Loucy (cell line): ENCODE measurements around the gene KITLG.

Experiments used
- H2AFZ ChIP-seq: fragments of 200-600 bp; sonication (generic); 2 replicates; pipeline ENCODE4 v1.6.0; 2016; ENCODE audit warnings: antibody characterized with exemption, mild to moderate bottlenecking, low read length, moderate library complexity
- H3F3A ChIP-seq: fragments of 200-600 bp; 2 replicates; pipeline ENCODE4 v1.6.0; 2016; ENCODE audit warnings: antibody characterized with exemption, low read depth, mild to moderate bottlenecking
- H3K27me3 ChIP-seq: fragments of 200-600 bp; sonication (generic); 2 replicates; pipeline ENCODE4 v1.6.1; 2014; ENCODE audit warnings: low read length, mild to moderate bottlenecking; ENCODE audit not compliant: insufficient read depth, poor library complexity, severe bottlenecking
- H3K36me3 ChIP-seq: fragments of 200-600 bp; sonication (generic); 2 replicates; pipeline ENCODE4 v1.6.1; 2016; ENCODE audit warnings: low read length; ENCODE audit not compliant: insufficient read depth
- H3K4me1 ChIP-seq: fragments of 200-600 bp; sonication (generic); 2 replicates; pipeline ENCODE4 v1.5.1; 2014; ENCODE audit warnings: low read length, mild to moderate bottlenecking; ENCODE audit not compliant: insufficient read depth, poor library complexity, severe bottlenecking
- H3K4me2 ChIP-seq: fragments of 200-600 bp; sonication (generic); 2 replicates; pipeline ENCODE4 v1.6.0; 2014; ENCODE audit warnings: antibody characterized with exemption, low read length, low read depth, mild to moderate bottlenecking; ENCODE audit not compliant: poor library complexity, severe bottlenecking
- H3K4me3 ChIP-seq: fragments of 200-600 bp; sonication (generic); 2 replicates; pipeline ENCODE4 v1.5.1; 2014; ENCODE audit warnings: low read length, mild to moderate bottlenecking, mixed read lengths; ENCODE audit not compliant: poor library complexity, severe bottlenecking
- H3K79me2 ChIP-seq: fragments of 200-600 bp; sonication (generic); 2 replicates; pipeline ENCODE4 v1.6.1; 2014; ENCODE audit warnings: low read length; ENCODE audit not compliant: insufficient read depth
- H3K9ac ChIP-seq: fragments of 200-600 bp; sonication (generic); 2 replicates; pipeline ENCODE4 v1.6.0; 2014; ENCODE audit warnings: mild to moderate bottlenecking, low read depth, low read length, moderate library complexity; ENCODE audit not compliant: poor library complexity, severe bottlenecking
- H3K9me2 ChIP-seq: fragments of 200-600 bp; sonication (generic); replicated peaks from 2 replicates; pipeline ENCODE4 v1.6.1; 2016; ENCODE audit warnings: low read depth, low read length, mixed read lengths
- H3K9me3 ChIP-seq: fragments of 200-600 bp; sonication (generic); 2 replicates; pipeline ENCODE4 v1.6.1; 2014; ENCODE audit warnings: mild to moderate bottlenecking, antibody characterized with exemption, low read length, low read depth; ENCODE audit not compliant: insufficient read depth
- H4K20me1 ChIP-seq: fragments of 200-600 bp; sonication (generic); 2 replicates; pipeline ENCODE4 v1.6.0; 2014; ENCODE audit warnings: antibody characterized with exemption, low read length, mild to moderate bottlenecking; ENCODE audit not compliant: insufficient read depth, poor library complexity, severe bottlenecking
- EZH2phosphoT487 ChIP-seq: fragments of 200-600 bp; IDR thresholded peaks from 2 replicates; pipeline ENCODE4 v1.6.1; 2018; ENCODE audit warnings: antibody characterized with exemption, mild to moderate bottlenecking, moderate library complexity, borderline replicate concordance
- TF ChIP-seq, protein P1 (sequence below): fragments of 200-600 bp; sonication (generic); conservative IDR thresholded peaks from 2 replicates; pipeline ENCODE4 v1.5.1; 2014; ENCODE audit warnings: mild to moderate bottlenecking, antibody characterized with exemption, low read length

The KITLG gene

GRCh38 chr12:88590851-88591250, 10.6 kb upstream of the KITLG start:
- Histone ChIP-seq H3K9ac (no peak overlapping the region), H3K36me3 (no peaks in the 10 kb centered on the region), H3K4me3 (no peak overlapping the region), H3K4me1 (no peaks in the 10 kb centered on the region), H3K9me2 (no peaks in the 10 kb centered on the region), H3K9me3 (peaks cover 6% of the 10 kb centered on the region; the same call in 1 of the 2 replicates), H4K20me1 (no peaks in the 10 kb centered on the region), H3K4me2 (no peak overlapping the region), H3K79me2 (no peaks in the 10 kb centered on the region), H3F3A (no peaks in the 10 kb centered on the region), H3K27me3 (no peaks in the 10 kb centered on the region), H2AFZ (no peak overlapping the region)
- TF ChIP-seq, protein P1, sequence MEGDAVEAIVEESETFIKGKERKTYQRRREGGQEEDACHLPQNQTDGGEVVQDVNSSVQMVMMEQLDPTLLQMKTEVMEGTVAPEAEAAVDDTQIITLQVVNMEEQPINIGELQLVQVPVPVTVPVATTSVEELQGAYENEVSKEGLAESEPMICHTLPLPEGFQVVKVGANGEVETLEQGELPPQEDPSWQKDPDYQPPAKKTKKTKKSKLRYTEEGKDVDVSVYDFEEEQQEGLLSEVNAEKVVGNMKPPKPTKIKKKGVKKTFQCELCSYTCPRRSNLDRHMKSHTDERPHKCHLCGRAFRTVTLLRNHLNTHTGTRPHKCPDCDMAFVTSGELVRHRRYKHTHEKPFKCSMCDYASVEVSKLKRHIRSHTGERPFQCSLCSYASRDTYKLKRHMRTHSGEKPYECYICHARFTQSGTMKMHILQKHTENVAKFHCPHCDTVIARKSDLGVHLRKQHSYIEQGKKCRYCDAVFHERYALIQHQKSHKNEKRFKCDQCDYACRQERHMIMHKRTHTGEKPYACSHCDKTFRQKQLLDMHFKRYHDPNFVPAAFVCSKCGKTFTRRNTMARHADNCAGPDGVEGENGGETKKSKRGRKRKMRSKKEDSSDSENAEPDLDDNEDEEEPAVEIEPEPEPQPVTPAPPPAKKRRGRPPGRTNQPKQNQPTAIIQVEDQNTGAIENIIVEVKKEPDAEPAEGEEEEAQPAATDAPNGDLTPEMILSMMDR = no peak
- TF ChIP-seq EZH2phosphoT487 = no peak

- H3K4me2 ChIP-seq = no peak overlapping the region
- no peak overlapping the region for H2AFZ ChIP-seq
- no peaks in the 10 kb centered on the region for H3K4me1 ChIP-seq
- H4K20me1 ChIP-seq = no peaks in the 10 kb centered on the region
- no peaks in the 10 kb centered on the region for H3K27me3 ChIP-seq
- no peaks in the 10 kb centered on the region for H3K36me3 ChIP-seq
- TF ChIP-seq EZH2phosphoT487 = no peak
- TF ChIP-seq, protein P1 = no peak
- H3K9ac ChIP-seq = no peak overlapping the region
- peaks cover 7% of the 10 kb centered on the region; the same call in 1 of the 2 replicates for H3K9me3 ChIP-seq
- H3F3A ChIP-seq = no peaks in the 10 kb centered on the region
- no peaks in the 10 kb centered on the region for H3K79me2 ChIP-seq
- H3K9me2 ChIP-seq = no peaks in the 10 kb centered on the region
- H3K4me3 ChIP-seq = no peak overlapping the region
These were observed 4.8 kb upstream of the KITLG start for GRCh38 chr12:88585077-88585476.

GRCh38 chr12:88579601-88580050, 645 bp downstream of the KITLG start:
- H3K9ac ChIP-seq = no peak overlapping the region
- no peaks in the 10 kb centered on the region for H3K9me3 ChIP-seq
- H3K79me2 ChIP-seq = no peaks in the 10 kb centered on the region
- no peaks in the 10 kb centered on the region for H3K36me3 ChIP-seq
- no peak overlapping the region for H3K4me2 ChIP-seq
- H3K4me1 ChIP-seq = no peaks in the 10 kb centered on the region
- no peak overlapping the region for H3K4me3 ChIP-seq
- H3F3A ChIP-seq = no peaks in the 10 kb centered on the region
- H3K27me3 ChIP-seq = no peaks in the 10 kb centered on the region
- no peaks in the 10 kb centered on the region for H3K9me2 ChIP-seq
- TF ChIP-seq, protein P1 = no peak
- no peak for TF ChIP-seq EZH2phosphoT487
- H4K20me1 ChIP-seq = no peaks in the 10 kb centered on the region
- no peak overlapping the region for H2AFZ ChIP-seq
